Measurements from ENCODE around the gene ARL6IP6. TPM values are rescaled to one million over a fixed set of nuclear protein-coding genes. Genes with fewer than 3 reads are reported as not detected.
"Not testable (repeated sequence)": the region's sequence is repeated elsewhere in the genome, so short reads cannot be mapped to it uniquely, and the experiment has no call there.

Gene ARL6IP6
- polyA plus RNA-seq, 1 of the 3 experiments (the other 2 are of a cell fraction): 25.8 TPM

- Histone ChIP-seq H3K27me3 (ENCODE audit: insufficient read depth) (no peaks in the 10 kb centered on the region), H3K9ac (no peak overlapping the region), H3F3A (replicated peaks; ENCODE audit: insufficient read depth) (peaks cover 6% of the 10 kb centered on the region), H3K27ac (ENCODE audit: low read depth in 2 of 2, low read length in 1 of 2) (no peak overlapping the region), H3K9me2 (no peaks in the 10 kb centered on the region), H3K36me3 (replicated peaks in 1 of 2; ENCODE audit: control insufficient read depth in 1 of 2, insufficient read depth in 2 of 2, low read length in 1 of 2) (peaks cover 23 to 33% of the 10 kb centered on the region in 2 experiments), H2AFZ (ENCODE audit: low read depth) (no peak overlapping the region), H3K4me1 (ENCODE audit: control insufficient read depth in 1 of 2, insufficient read depth in 2 of 2, low read depth in 1 of 2, low read length in 1 of 2) (peaks cover 0 to 2% of the 10 kb centered on the region in 2 experiments; a peak in 1 of 4 replicates), H3K4me2 (no peak overlapping the region), H4K20me1 (ENCODE audit: insufficient read depth) (no peaks in the 10 kb centered on the region), H3K79me2 (ENCODE audit: insufficient read depth) (no peaks in the 10 kb centered on the region), H3K4me3 (ENCODE audit: low read depth in 2 of 2, low read length in 1 of 2) (no peak overlapping the region), H3K9me3 (no peaks in the 10 kb centered on the region)
- ChIA-PET CTCF (no interaction called here), POLR2A (no interaction called here)
- no peak for DNase-seq
- TF ChIP-seq IRF3 (IDR thresholded peaks at IDR 0.05; ENCODE audit: low read depth, low read length) (no peak), TEAD4 (IDR thresholded peaks at IDR 0.05; ENCODE audit: borderline replicate concordance, insufficient read depth) (no peak), USF1 (IDR thresholded peaks at IDR 0.05; ENCODE audit: borderline replicate concordance, low read depth) (no peak), JUND (IDR thresholded peaks at IDR 0.05) (no peak), USF2 (IDR thresholded peaks at IDR 0.05; ENCODE audit: borderline replicate concordance, low read depth, low read length) (no peak), RAD21 (IDR thresholded peaks at IDR 0.05; ENCODE audit: low read length) (no peak), FOXJ3 (CRISPR knock-in tag; IDR thresholded peaks at IDR 0.05) (no peak), YY1 (IDR thresholded peaks at IDR 0.05; ENCODE audit: low read depth) (no peak), TCF12 (IDR thresholded peaks at IDR 0.05) (no peak), POLR2AphosphoS5 (IDR thresholded peaks at IDR 0.05; ENCODE audit: low read depth, low read length) (no peak), FOSL2 (IDR thresholded peaks at IDR 0.05; ENCODE audit: borderline replicate concordance, low read depth) (no peak), EZH2phosphoT487 (IDR thresholded peaks at IDR 0.05; ENCODE audit: borderline replicate concordance, low read depth) (no peak), GATA2 (CRISPR knock-in tag; IDR thresholded peaks at IDR 0.05) (no peak; the same call in 1 of the 2 replicates), ELF1 (IDR thresholded peaks at IDR 0.05) (no peak), ZBTB33 (IDR thresholded peaks at IDR 0.05; ENCODE audit: borderline replicate concordance, low read depth) (no peak), PBX3 (IDR thresholded peaks at IDR 0.05) (no peak), NFIC (IDR thresholded peaks at IDR 0.05; ENCODE audit: borderline replicate concordance) (no peak)
- WGBS (ENCODE audit: low lambda C conversion rate): 90% methylated on average over 5 of the region's 5 CpGs
These were observed 43.8 kb downstream of the ARL6IP6 start for GRCh38 chr2:152762202-152762601.

GRCh38 chr2:152763208-152763607 is 44.8 kb downstream of the ARL6IP6 start:
- POLR2A ChIA-PET; H2AFZ ChIP-seq (ENCODE audit: low read depth); H4K20me1 ChIP-seq (ENCODE audit: insufficient read depth); H3K4me2 ChIP-seq; H3K4me1 ChIP-seq (ENCODE audit: control insufficient read depth in 1 of 2, insufficient read depth in 2 of 2, low read depth in 1 of 2, low read length in 1 of 2); H3K9me2 ChIP-seq; H3K27ac ChIP-seq (ENCODE audit: low read depth in 2 of 2, low read length in 1 of 2); H3K4me3 ChIP-seq (ENCODE audit: low read depth in 2 of 2, low read length in 1 of 2); H3F3A ChIP-seq (replicated peaks; ENCODE audit: insufficient read depth); H3K79me2 ChIP-seq (ENCODE audit: insufficient read depth); H3K9ac ChIP-seq; CTCF ChIA-PET; DNase-seq; H3K27me3 ChIP-seq (ENCODE audit: insufficient read depth); H3K9me3 ChIP-seq: not testable (repeated sequence)
- H3K36me3 ChIP-seq (replicated peaks in 1 of 2; ENCODE audit: control insufficient read depth in 1 of 2, insufficient read depth in 2 of 2, low read length in 1 of 2): peaks cover 15 to 26% of the 10 kb centered on the region in 2 experiments
- 93% methylated on average over 2 of the region's 4 CpGs for WGBS (ENCODE audit: low lambda C conversion rate)
